ENCODE data around the gene ABLIM1.

GRCh38 chr10:114565066-114565465 lies 93.0 kb downstream of the ABLIM1 start:
- TF ChIP-seq CTCF (IDR thresholded peaks at IDR 0.05; ENCODE audit: poor library complexity, severe bottlenecking) (no peak), POLR2AphosphoS5 (IDR thresholded peaks at IDR 0.05) (no peak), EZH2 (IDR thresholded peaks at IDR 0.05; ENCODE audit: borderline replicate concordance, insufficient read depth, low read length, poor library complexity, severe bottlenecking) (no peak)
